BE2C (cell line): Measurements from ENCODE around the gene CHST6.
A peak's percentile ranks its signal among the peaks of the same experiment; 100 is the strongest.
"Not testable (repeated sequence)": the region's sequence is repeated elsewhere in the genome, so short reads cannot be mapped to it uniquely, and the experiment has no call there.

Source experiments
- DNase-seq: peaks from one replicate; pipeline ENCODE4 v3.0.0-alpha.2; 2020
- H3K27me3 ChIP-seq: fragments of 250-450 bp; sonication (Bioruptor Pico); 2 replicates; pipeline ENCODE4 v1.5.1; 2020; ENCODE audit warnings: mild to moderate bottlenecking
- H3K36me3 ChIP-seq: fragments of 250-450 bp; sonication (Bioruptor Pico); 2 replicates; pipeline ENCODE4 v1.5.1; 2020; ENCODE audit warnings: mild to moderate bottlenecking
- H3K4me1 ChIP-seq: fragments of 250-450 bp; sonication (Bioruptor Pico); 2 replicates; pipeline ENCODE4 v1.5.1; 2020
- H3K4me3 ChIP-seq: 2 replicates; pipeline ENCODE4 v1.5.1; 2011; ENCODE audit warnings: low read depth, low read length
- H3K9me3 ChIP-seq: fragments of 250-450 bp; sonication (Bioruptor Pico); 2 replicates; pipeline ENCODE4 v1.5.1; 2020
- CTCF ChIP-seq: IDR thresholded peaks from 2 replicates; pipeline ENCODE4 v1.5.1; 2012; ENCODE audit warnings: mild to moderate bottlenecking, low read depth, low read length

Gene CHST6

GRCh38 chr16:75460446-75460845, 34.8 kb downstream of the CHST6 start:
- Histone ChIP-seq H3K4me1 (peaks cover 9% of the 10 kb centered on the region), H3K36me3 (no peaks in the 10 kb centered on the region; the same call in 1 of the 2 replicates), H3K9me3 (no peaks in the 10 kb centered on the region), H3K27me3 (no peaks in the 10 kb centered on the region), H3K4me3 (no peak overlapping the region)
- TF ChIP-seq CTCF = no peak
- DNase-seq = no peak

- Histone ChIP-seq H3K4me3 (no peak overlapping the region), H3K27me3 (no peaks in the 10 kb centered on the region), H3K4me1 (peaks cover 9% of the 10 kb centered on the region), H3K36me3 (no peaks in the 10 kb centered on the region; the same call in 1 of the 2 replicates), H3K9me3 (no peaks in the 10 kb centered on the region)
- TF ChIP-seq CTCF = no peak
- no peak for DNase-seq
These were observed 35.5 kb downstream of the CHST6 start for GRCh38 chr16:75459691-75460090.

GRCh38 chr16:75458439-75458838, 36.8 kb downstream of the CHST6 start:
- Histone ChIP-seq H3K36me3 (no peaks in the 10 kb centered on the region; the same call in 1 of the 2 replicates), H3K27me3 (no peaks in the 10 kb centered on the region), H3K4me3 (no peak overlapping the region), H3K9me3 (no peaks in the 10 kb centered on the region), H3K4me1 (peaks cover 9% of the 10 kb centered on the region)
- no peak for TF ChIP-seq CTCF
- no peak for DNase-seq

GRCh38 chr16:75458029-75458428, 37.2 kb downstream of the CHST6 start:
- H3K4me1 ChIP-seq = peaks cover 10% of the 10 kb centered on the region
- no peak for TF ChIP-seq CTCF
- no peak for DNase-seq
- H3K27me3 ChIP-seq = no peaks in the 10 kb centered on the region
- H3K9me3 ChIP-seq = no peaks in the 10 kb centered on the region
- no peak overlapping the region for H3K4me3 ChIP-seq
- no peaks in the 10 kb centered on the region; the same call in 1 of the 2 replicates for H3K36me3 ChIP-seq

- Histone ChIP-seq H3K27me3 (no peaks in the 10 kb centered on the region), H3K9me3 (no peaks in the 10 kb centered on the region), H3K4me3 (no peak overlapping the region), H3K4me1 (peaks cover 15% of the 10 kb centered on the region), H3K36me3 (no peaks in the 10 kb centered on the region; the same call in 1 of the 2 replicates)
- DNase-seq = no peak
- no peak for TF ChIP-seq CTCF
These were observed 37.7 kb downstream of the CHST6 start for GRCh38 chr16:75457485-75458021.

GRCh38 chr16:75456971-75457370, 38.3 kb downstream of the CHST6 start:
- Histone ChIP-seq H3K4me1 (peaks cover 16% of the 10 kb centered on the region), H3K36me3 (no peaks in the 10 kb centered on the region; the same call in 1 of the 2 replicates), H3K27me3 (no peaks in the 10 kb centered on the region), H3K4me3 (no peak overlapping the region), H3K9me3 (no peaks in the 10 kb centered on the region)
- TF ChIP-seq CTCF = no peak
- peak; percentile 60 for DNase-seq

- DNase-seq, H3K4me3 ChIP-seq, H3K9me3 ChIP-seq, H3K27me3 ChIP-seq, H3K36me3 ChIP-seq: not testable (repeated sequence)
- peaks cover 16% of the 10 kb centered on the region for H3K4me1 ChIP-seq
These were observed 38.8 kb downstream of the CHST6 start for GRCh38 chr16:75456486-75456885.
